NT2/D1 (cell line): ENCODE measurements around the gene PHLDA1.

ENCODE experiments used
- SUZ12 ChIP-seq: IDR thresholded peaks from 2 replicates; pipeline ENCODE4 v1.6.1; 2011; ENCODE audit not compliant: insufficient read length, insufficient read depth; ENCODE audit errors: extremely low read depth
- YY1 ChIP-seq: IDR thresholded peaks from 2 replicates; pipeline ENCODE4 v1.6.1; 2011; ENCODE audit not compliant: insufficient read length, insufficient read depth
- ZNF274 ChIP-seq: IDR thresholded peaks from 2 replicates; pipeline ENCODE4 v1.6.1; 2011; ENCODE audit warnings: mild to moderate bottlenecking, low read depth, low read length

- TF ChIP-seq SUZ12, result no peak
- no peak for TF ChIP-seq ZNF274
- TF ChIP-seq YY1, result no peak
Measured at GRCh38 chr12:75990189-75990912, 41.2 kb downstream of the PHLDA1 start.
